Smooth muscle cell (in vitro differentiated cells): Measurements from ENCODE around the gene HMCN2. TPM values are rescaled to one million over a fixed set of nuclear protein-coding genes. Genes with fewer than 3 reads are reported as not detected.

ENCODE experiments used
- DNase-seq: peaks from one replicate; lab custom pipeline; 2025; ENCODE audit not compliant: unreplicated experiment; lab: John Stamatoyannopoulos, UW
- H2AFZ ChIP-seq: fragments of 200-600 bp; sonication (generic); 2 replicates; pipeline ENCODE4 v1.6.0; 2016; ENCODE audit warnings: antibody characterized with exemption, low read depth, mild to moderate bottlenecking
- H3F3A ChIP-seq: fragments of 200-600 bp; sonication (generic); 2 replicates; pipeline ENCODE4 v1.6.0; 2017; ENCODE audit warnings: antibody characterized with exemption, low read depth
- H3K27ac ChIP-seq: fragments of 200-600 bp; sonication (generic); 2 replicates; pipeline ENCODE4 v1.5.1; 2016; ENCODE audit warnings: low read depth, mild to moderate bottlenecking
- H3K27me3 ChIP-seq: fragments of 200-600 bp; sonication (generic); 2 replicates; pipeline ENCODE4 v1.6.1; 2016; ENCODE audit warnings: low read depth, mild to moderate bottlenecking
- H3K36me3 ChIP-seq: fragments of 200-600 bp; sonication (generic); 2 replicates; pipeline ENCODE4 v1.5.1; 2016; ENCODE audit warnings: low read depth
- H3K4me1 ChIP-seq: fragments of 200-600 bp; sonication (generic); 2 replicates; pipeline ENCODE4 v1.5.1; 2016; ENCODE audit warnings: low read depth
- H3K4me2 ChIP-seq: fragments of 200-600 bp; sonication (generic); 2 replicates; pipeline ENCODE4 v1.6.0; 2016; ENCODE audit warnings: mild to moderate bottlenecking
- H3K4me3 ChIP-seq: fragments of 200-600 bp; sonication (generic); 2 replicates; pipeline ENCODE4 v1.5.1; 2016; ENCODE audit warnings: mild to moderate bottlenecking
- H3K79me2 ChIP-seq: fragments of 200-600 bp; sonication (generic); 2 replicates; pipeline ENCODE4 v1.6.0; 2016; ENCODE audit warnings: low read depth, mild to moderate bottlenecking
- H3K9ac ChIP-seq: fragments of 200-600 bp; sonication (generic); 2 replicates; pipeline ENCODE4 v1.6.0; 2016; ENCODE audit warnings: low read depth
- H3K9me3 ChIP-seq: fragments of 200-600 bp; sonication (generic); replicated peaks from 2 replicates; pipeline ENCODE4 v1.5.1; 2016; ENCODE audit warnings: low read depth
- H4K20me1 ChIP-seq: fragments of 200-600 bp; sonication (generic); 2 replicates; pipeline ENCODE4 v1.6.0; 2016; ENCODE audit warnings: low read depth
- WGBS: methylation state at CpG from one replicate; pipeline ENCODE4 v1.1.7; 2016; ENCODE audit warnings: low lambda C conversion rate; 5-methylcytosine and 5-hydroxymethylcytosine counted together
- polyA plus RNA-seq: library from polyadenylated mRNA; unstranded; fragments of >200 nt; fragmentation: Nextera tagmentation; extraction: Ambion mirVana; gene quantifications from 2 replicates; pipeline ENCODE4 v1.2.1, GENCODE V29; 2016
- total RNA-seq: library from RNA; depleted of rRNA; stranded (reverse); fragments of >200 nt; gene quantifications from 2 replicates; pipeline ENCODE4 v1.2.3, GENCODE V29; 2014
- TF ChIP-seq, protein P1 (sequence below): fragments of 200-600 bp; sonication (generic); IDR thresholded peaks from 2 replicates; pipeline ENCODE4 v1.5.1; 2017; ENCODE audit warnings: borderline replicate concordance, mild to moderate bottlenecking, antibody characterized with exemption; ENCODE audit not compliant: insufficient read depth, poor library complexity, severe bottlenecking

HMCN2 gene
- total and polyA plus RNA-seq, 2 experiments from 2014 or later: under 0.01 TPM; not detected in 1

GRCh38 chr9:130232899-130233586, 32.5 kb upstream of the HMCN2 start:
- Histone ChIP-seq H3K36me3 (peaks cover 7% of the 10 kb centered on the region), H3F3A (no peaks in the 10 kb centered on the region), H3K27ac (no peak overlapping the region), H3K4me3 (no peak overlapping the region), H3K79me2 (no peaks in the 10 kb centered on the region), H3K9ac (no peak overlapping the region), H3K4me2 (no peak overlapping the region), H3K27me3 (no peaks in the 10 kb centered on the region), H4K20me1 (peaks cover 9% of the 10 kb centered on the region), H3K4me1 (no peaks in the 10 kb centered on the region), H3K9me3 (peaks cover 3% of the 10 kb centered on the region), H2AFZ (no peak overlapping the region)
- 94% methylated on average over 27 of the region's 27 CpGs for WGBS
- TF ChIP-seq, protein P1, sequence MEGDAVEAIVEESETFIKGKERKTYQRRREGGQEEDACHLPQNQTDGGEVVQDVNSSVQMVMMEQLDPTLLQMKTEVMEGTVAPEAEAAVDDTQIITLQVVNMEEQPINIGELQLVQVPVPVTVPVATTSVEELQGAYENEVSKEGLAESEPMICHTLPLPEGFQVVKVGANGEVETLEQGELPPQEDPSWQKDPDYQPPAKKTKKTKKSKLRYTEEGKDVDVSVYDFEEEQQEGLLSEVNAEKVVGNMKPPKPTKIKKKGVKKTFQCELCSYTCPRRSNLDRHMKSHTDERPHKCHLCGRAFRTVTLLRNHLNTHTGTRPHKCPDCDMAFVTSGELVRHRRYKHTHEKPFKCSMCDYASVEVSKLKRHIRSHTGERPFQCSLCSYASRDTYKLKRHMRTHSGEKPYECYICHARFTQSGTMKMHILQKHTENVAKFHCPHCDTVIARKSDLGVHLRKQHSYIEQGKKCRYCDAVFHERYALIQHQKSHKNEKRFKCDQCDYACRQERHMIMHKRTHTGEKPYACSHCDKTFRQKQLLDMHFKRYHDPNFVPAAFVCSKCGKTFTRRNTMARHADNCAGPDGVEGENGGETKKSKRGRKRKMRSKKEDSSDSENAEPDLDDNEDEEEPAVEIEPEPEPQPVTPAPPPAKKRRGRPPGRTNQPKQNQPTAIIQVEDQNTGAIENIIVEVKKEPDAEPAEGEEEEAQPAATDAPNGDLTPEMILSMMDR: no peak
- DNase-seq: no peak

DNA sequence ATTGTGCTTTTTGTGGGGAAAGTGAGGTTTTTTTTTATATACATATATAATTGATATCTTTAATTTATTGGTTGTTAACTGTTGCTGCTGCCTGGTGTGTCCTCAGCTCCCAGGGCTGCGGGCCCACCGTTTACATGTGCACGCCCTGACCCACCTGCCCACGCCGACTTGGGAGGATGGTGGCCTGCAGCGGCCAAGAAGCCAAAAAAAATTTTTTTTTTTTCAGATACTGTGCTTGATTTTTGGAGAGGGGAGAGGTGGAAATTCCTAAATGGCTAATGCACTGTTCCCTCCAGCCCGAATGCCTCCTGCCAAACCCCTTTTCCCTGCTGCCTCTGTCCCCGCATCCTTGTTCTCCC, 32.0 kb upstream of the HMCN2 start:
- Histone ChIP-seq H3K9me3 (no peaks in the 10 kb centered on the region), H3K4me1 (no peaks in the 10 kb centered on the region), H4K20me1 (peaks cover 9% of the 10 kb centered on the region), H3K4me3 (no peak overlapping the region), H3K9ac (no peak overlapping the region), H3K27ac (no peak overlapping the region), H3K27me3 (no peaks in the 10 kb centered on the region), H3K36me3 (peaks cover 2% of the 10 kb centered on the region), H3K79me2 (no peaks in the 10 kb centered on the region), H2AFZ (no peak overlapping the region), H3F3A (no peaks in the 10 kb centered on the region), H3K4me2 (no peak overlapping the region)
- no peak for DNase-seq
- TF ChIP-seq, protein P1: no peak
- WGBS: 98% methylated on average over 8 of the region's 8 CpGs

GRCh38 chr9:130234340-130235260, 31.0 kb upstream of the HMCN2 start:
- H3K27me3 ChIP-seq: no peaks in the 10 kb centered on the region
- no peak overlapping the region for H3K9ac ChIP-seq
- peaks cover 9% of the 10 kb centered on the region for H4K20me1 ChIP-seq
- no peak overlapping the region for H2AFZ ChIP-seq
- H3F3A ChIP-seq: no peaks in the 10 kb centered on the region
- no peak overlapping the region for H3K4me2 ChIP-seq
- no peaks in the 10 kb centered on the region for H3K9me3 ChIP-seq
- no peak for DNase-seq
- H3K36me3 ChIP-seq: no peaks in the 10 kb centered on the region
- H3K4me3 ChIP-seq: no peak overlapping the region
- WGBS: 96% methylated on average over 26 of the region's 26 CpGs
- TF ChIP-seq, protein P1: no peak
- H3K79me2 ChIP-seq: no peaks in the 10 kb centered on the region
- no peaks in the 10 kb centered on the region for H3K4me1 ChIP-seq
- H3K27ac ChIP-seq: no peak overlapping the region
